ENCODE data around the gene SHPK. TPM values are rescaled to one million over a fixed set of nuclear protein-coding genes. Genes with fewer than 3 reads are reported as not detected.

SHPK gene
- total and polyA plus RNA-seq, 12 donors = 8.8 to 27.4 (median 17.1) TPM

DNA sequence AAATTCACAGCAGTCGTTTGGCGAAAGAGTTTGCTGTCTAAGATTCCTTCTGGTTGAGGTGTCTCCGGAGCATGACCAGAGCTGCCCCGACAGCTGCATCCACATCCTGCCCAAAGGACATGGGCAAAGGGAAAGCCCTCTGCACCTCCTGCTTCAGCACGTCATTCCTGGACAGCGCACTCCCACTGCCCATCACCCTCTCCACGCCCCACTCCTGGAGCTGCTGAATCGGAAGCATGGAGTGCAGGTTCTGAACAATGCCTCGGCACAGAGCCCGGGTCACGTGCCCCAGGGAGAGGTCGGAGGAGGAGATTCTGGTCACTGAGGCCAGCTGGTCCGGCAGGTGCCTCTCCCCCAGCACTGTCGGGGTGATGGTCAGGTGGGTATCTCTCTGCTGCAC, 25.5 kb downstream of the SHPK start:
- Histone ChIP-seq H3K27ac (no peak overlapping the region), H3K4me3 (no peak overlapping the region), H3K36me3 (replicated peaks in 1 of 2) (peaks cover 0 to 44% of the 10 kb centered on the region in 2 donors), H3K4me1 (replicated peaks in 1 of 2) (no peaks in the 10 kb centered on the region), H3K27me3 (no peaks in the 10 kb centered on the region), H3K9me3 (replicated peaks in 1 of 3) (no peaks in the 10 kb centered on the region)
- no peak for DNase-seq
- intact Hi-C loops (cut with DNase I) = no loop called here
- WGBS, 4 donors = 89 to 97% (median 94%) methylated on average over 5 to 14 of the region's 14 CpGs
- TF ChIP-seq POLR2A (IDR thresholded peaks at IDR 0.05) = no peak
- TF ChIP-seq, protein P1, sequence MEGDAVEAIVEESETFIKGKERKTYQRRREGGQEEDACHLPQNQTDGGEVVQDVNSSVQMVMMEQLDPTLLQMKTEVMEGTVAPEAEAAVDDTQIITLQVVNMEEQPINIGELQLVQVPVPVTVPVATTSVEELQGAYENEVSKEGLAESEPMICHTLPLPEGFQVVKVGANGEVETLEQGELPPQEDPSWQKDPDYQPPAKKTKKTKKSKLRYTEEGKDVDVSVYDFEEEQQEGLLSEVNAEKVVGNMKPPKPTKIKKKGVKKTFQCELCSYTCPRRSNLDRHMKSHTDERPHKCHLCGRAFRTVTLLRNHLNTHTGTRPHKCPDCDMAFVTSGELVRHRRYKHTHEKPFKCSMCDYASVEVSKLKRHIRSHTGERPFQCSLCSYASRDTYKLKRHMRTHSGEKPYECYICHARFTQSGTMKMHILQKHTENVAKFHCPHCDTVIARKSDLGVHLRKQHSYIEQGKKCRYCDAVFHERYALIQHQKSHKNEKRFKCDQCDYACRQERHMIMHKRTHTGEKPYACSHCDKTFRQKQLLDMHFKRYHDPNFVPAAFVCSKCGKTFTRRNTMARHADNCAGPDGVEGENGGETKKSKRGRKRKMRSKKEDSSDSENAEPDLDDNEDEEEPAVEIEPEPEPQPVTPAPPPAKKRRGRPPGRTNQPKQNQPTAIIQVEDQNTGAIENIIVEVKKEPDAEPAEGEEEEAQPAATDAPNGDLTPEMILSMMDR (IDR thresholded peaks at IDR 0.05) = no peak

DNA sequence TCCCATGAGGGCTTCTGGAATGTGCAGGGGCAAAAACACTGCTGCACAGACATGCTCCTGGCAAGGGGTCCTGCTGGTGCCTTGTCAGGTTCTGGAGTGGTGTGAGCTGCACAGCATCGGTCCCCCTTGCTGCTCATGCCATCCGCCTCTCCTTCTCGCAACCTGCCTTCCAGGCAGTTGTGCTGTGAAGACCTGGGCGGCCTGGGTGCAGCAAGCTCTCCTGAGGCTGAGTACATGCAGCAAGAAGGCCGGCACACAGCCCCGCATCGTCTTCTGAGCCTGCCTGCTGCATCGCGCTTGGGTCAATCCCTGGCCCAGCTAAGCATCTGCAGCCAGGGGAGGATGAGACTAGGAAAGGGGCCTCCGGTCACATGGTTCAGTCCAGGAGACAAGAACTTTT, 26.4 kb downstream of the SHPK start:
- no peak for TF ChIP-seq POLR2A (IDR thresholded peaks at IDR 0.05)
- TF ChIP-seq, protein P1 (IDR thresholded peaks at IDR 0.05) = no peak

DNA sequence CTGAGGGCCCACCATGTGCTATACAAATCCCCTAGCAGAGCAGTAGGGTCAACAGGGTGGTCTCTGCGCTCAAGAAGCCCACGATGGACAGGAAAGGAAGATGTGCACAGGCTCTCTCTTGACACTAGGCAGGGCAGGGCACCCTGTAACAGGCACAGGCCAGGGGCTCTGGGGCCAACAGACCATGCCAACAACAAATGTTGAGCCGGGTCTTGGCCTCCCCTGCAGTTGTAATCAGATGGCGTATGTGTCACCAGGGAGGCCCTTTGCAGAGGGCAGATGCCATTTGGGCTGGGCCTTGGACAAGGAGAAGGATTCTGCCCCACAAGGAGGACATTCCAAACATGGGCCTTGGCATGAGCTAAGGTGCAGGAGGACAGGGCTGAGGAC, 32.2 kb downstream of the SHPK start:
- H3K4me3 ChIP-seq = no peak overlapping the region
- H3K9me3 ChIP-seq (replicated peaks in 1 of 3) = no peaks in the 10 kb centered on the region
- intact Hi-C loops (cut with DNase I) = no loop called here
- no peak for DNase-seq
- 91 to 100% (median 95%) methylated on average over 2 to 4 of the region's 4 CpGs for WGBS, 4 donors
- no peaks in the 10 kb centered on the region for H3K4me1 ChIP-seq (replicated peaks in 1 of 2)
- no peaks in the 10 kb centered on the region for H3K27me3 ChIP-seq
- TF ChIP-seq, protein P1 (IDR thresholded peaks at IDR 0.05) = no peak
- TF ChIP-seq POLR2A (IDR thresholded peaks at IDR 0.05) = no peak
- H3K36me3 ChIP-seq (replicated peaks in 1 of 2) = peaks cover 0 to 2% of the 10 kb centered on the region in 2 donors
- H3K27ac ChIP-seq = no peak overlapping the region

More for the DNA sequence above, 26.4 kb downstream of the SHPK start:
- WGBS, 4 donors = 95 to 98% (median 97%) methylated on average over 8 to 10 of the region's 10 CpGs
- Histone ChIP-seq H3K27ac (no peak overlapping the region), H3K36me3 (replicated peaks in 1 of 2) (peaks cover 0 to 36% of the 10 kb centered on the region in 2 donors), H3K4me3 (no peak overlapping the region), H3K4me1 (replicated peaks in 1 of 2) (no peaks in the 10 kb centered on the region), H3K9me3 (replicated peaks in 1 of 3) (no peaks in the 10 kb centered on the region), H3K27me3 (no peaks in the 10 kb centered on the region)
- DNase-seq = no peak
- intact Hi-C loops (cut with DNase I) = no loop called here

DNA sequence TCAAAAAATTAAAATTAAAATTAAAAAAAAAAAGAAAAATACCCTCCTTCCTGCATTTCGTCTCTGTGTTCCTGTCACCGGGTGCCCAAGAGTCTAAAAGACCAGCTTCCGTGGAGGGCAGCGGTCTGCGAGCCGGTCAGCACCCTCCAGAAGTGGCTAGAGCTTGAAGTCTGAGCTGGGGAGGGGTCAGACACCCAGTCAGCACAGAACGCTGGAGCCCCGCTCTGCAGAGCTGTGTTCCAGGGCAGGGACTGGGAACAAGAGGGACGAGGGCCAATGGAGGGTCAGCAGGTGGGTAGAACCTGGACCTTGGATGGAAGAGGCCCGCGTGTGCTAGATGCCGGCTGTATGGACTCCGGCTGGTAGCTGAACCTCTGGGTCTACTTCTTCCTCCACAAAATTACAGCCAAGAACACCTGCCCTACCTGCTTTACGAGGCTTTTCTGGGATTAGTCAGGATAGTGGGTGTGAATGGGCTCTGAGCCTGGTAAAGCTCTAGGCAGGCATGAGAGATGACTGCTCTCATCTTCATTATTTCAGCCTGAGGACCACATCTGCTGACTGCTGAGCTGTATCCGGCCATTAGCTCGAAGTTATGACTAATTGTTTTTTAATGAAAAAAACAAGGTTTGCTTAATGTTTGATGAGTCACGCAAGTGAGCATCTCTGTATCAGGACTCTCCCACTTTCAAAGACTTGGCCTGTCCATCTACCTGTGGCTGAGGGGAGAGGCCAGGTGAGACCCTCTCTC, 32.8 kb downstream of the SHPK start:
- TF ChIP-seq, protein P1 (IDR thresholded peaks at IDR 0.05) = no peak
- TF ChIP-seq POLR2A (IDR thresholded peaks at IDR 0.05) = no peak
- H3K4me1 ChIP-seq (replicated peaks in 1 of 2) = no peaks in the 10 kb centered on the region
- intact Hi-C loops (cut with DNase I) = no loop called here
- no peaks in the 10 kb centered on the region for H3K36me3 ChIP-seq (replicated peaks in 1 of 2)
- no peak for DNase-seq
- 81 to 90% (median 88%) methylated on average over 16 to 17 of the region's 17 CpGs for WGBS, 4 donors
- H3K9me3 ChIP-seq (replicated peaks in 1 of 3) = no peaks in the 10 kb centered on the region
- H3K27me3 ChIP-seq = no peaks in the 10 kb centered on the region
- H3K4me3 ChIP-seq = no peak overlapping the region
- H3K27ac ChIP-seq = no peak overlapping the region

Data from adrenal gland (tissue), 12 donors.